Measurements from ENCODE around the gene YES1. TPM values are rescaled to one million over a fixed set of nuclear protein-coding genes. Genes with fewer than 3 reads are reported as not detected.

YES1 gene
- total RNA-seq, 1 experiment from 2014 or later, result 61.2 TPM

DNA sequence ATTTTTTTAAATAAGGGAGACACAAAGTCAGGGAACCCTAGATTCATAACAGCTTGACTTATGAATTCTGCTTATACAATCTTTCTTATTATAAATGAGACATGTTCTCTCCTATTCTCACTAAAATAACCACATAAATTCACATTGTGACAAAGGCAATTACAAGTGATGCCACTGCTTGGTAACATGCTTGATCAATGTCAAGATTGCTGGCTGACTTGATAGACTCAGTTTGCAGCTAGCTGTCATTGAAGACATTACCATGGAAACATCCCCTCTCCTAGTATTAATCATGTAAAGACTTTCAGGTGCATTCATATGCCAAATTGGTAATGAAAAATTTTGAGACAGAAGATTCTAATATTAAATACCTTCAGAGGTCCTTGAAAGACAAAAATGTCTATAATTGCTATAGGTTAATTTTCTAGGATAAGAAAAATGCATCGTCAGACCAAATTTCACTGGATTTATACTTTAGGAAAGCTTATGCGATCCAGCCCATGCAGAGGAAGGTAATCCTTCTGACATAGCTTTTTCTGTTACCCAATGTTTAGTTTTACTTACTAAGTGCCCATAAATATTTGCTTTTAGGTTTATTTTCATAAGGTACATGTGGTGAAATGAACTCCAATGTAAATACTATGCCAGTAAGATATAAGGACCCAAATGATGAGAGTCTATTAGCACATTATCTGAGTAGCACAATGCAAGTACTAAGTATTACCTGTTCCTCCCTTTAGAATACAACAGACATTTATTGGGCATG is 67.0 kb downstream of the YES1 start:
- no peak overlapping the region for H3K4me3 Mint-ChIP-seq (ENCODE audit: low read depth, unreplicated experiment)
- no peak overlapping the region for H3K27ac Mint-ChIP-seq (ENCODE audit: unreplicated experiment)
- H3K4me1 Mint-ChIP-seq (ENCODE audit: low read depth, unreplicated experiment), result no peaks in the 10 kb centered on the region
- no TSS peak for BruUV-seq (replicated peaks)
- no peaks in the 10 kb centered on the region for H3K9me3 Mint-ChIP-seq (ENCODE audit: low read depth, unreplicated experiment)
- TF ChIP-seq, protein P1, sequence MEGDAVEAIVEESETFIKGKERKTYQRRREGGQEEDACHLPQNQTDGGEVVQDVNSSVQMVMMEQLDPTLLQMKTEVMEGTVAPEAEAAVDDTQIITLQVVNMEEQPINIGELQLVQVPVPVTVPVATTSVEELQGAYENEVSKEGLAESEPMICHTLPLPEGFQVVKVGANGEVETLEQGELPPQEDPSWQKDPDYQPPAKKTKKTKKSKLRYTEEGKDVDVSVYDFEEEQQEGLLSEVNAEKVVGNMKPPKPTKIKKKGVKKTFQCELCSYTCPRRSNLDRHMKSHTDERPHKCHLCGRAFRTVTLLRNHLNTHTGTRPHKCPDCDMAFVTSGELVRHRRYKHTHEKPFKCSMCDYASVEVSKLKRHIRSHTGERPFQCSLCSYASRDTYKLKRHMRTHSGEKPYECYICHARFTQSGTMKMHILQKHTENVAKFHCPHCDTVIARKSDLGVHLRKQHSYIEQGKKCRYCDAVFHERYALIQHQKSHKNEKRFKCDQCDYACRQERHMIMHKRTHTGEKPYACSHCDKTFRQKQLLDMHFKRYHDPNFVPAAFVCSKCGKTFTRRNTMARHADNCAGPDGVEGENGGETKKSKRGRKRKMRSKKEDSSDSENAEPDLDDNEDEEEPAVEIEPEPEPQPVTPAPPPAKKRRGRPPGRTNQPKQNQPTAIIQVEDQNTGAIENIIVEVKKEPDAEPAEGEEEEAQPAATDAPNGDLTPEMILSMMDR (IDR thresholded peaks at IDR 0.05; ENCODE audit: unreplicated experiment), result no peak
- CTCF ChIA-PET, result no interaction called here
- no peaks in the 10 kb centered on the region for H3K27me3 Mint-ChIP-seq (ENCODE audit: unreplicated experiment)
- DNase-seq, result no peak
- intact Hi-C loops (cut with micrococcal nuclease; ENCODE audit: unreplicated experiment), result no loop called here
- peaks cover 20% of the 10 kb centered on the region for H3K36me3 Mint-ChIP-seq (ENCODE audit: insufficient read depth, unreplicated experiment)

DNA sequence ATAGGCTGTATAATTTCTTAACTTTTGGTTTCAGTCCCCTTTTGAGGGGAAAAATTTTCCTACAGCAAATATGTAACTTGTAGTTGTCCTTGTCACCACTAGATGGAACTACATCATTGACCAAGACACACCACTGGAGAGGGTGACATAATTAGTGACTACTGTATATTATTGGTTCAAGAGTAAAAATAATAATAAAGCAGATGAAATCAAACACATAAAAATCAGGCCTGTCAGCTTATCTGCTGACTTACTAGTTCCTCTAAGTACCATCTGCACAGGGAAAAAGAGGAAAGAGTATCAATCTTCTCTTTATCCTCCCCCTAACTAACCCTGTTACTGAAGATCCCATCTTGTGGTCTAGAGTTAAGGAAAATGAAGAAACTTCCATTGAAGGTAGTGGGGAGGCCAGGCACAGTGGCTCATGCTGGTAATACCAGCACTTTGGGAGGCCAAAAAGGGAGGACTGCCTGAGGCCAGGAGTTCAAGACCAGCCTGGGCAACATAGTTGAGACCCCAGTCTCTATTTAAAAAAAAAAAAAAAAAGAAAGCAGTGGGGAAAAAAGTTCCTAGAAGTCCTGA is 70.0 kb downstream of the YES1 start:
- TSS peak; percentile 12 for BruUV-seq (replicated peaks)
- CTCF ChIA-PET, result interaction anchor here (0.7 to 1.3 kb wide), 2 partner anchors 25 to 89 kb away, joined by 4 to 5 read pairs; no protein-coding TSS in a partner anchor
- no peak overlapping the region for H3K27ac Mint-ChIP-seq (ENCODE audit: unreplicated experiment)

DNA sequence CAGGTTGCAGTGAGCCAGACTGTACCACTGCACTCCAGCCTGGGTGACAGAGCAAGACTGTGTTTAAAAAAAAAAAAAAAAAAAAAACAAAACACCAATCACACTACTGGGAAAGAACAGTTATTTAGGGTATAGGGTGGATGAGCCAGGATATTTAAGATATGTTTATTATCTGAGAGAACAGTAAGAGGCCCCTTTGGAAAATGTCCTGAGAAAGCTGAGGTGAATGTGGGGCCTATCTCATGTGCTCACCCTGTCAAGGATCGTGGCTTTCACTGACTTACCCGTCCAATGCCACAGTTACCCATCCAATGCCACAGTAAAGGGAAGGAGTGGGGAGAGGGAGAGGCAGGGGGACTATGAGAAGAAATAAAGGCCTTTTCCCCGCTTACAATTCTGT is 79.7 kb downstream of the YES1 start:
- no peaks in the 10 kb centered on the region for H3K4me1 Mint-ChIP-seq (ENCODE audit: low read depth, unreplicated experiment)
- no TSS peak for BruUV-seq (replicated peaks)
- CTCF ChIA-PET, result no interaction called here
- H3K4me3 Mint-ChIP-seq (ENCODE audit: low read depth, unreplicated experiment), result no peak overlapping the region
- DNase-seq, result no peak
- peaks cover 23% of the 10 kb centered on the region for H3K36me3 Mint-ChIP-seq (ENCODE audit: insufficient read depth, unreplicated experiment)
- H3K9me3 Mint-ChIP-seq (ENCODE audit: low read depth, unreplicated experiment), result no peaks in the 10 kb centered on the region
- no peak overlapping the region for H3K27ac Mint-ChIP-seq (ENCODE audit: unreplicated experiment)
- H3K27me3 Mint-ChIP-seq (ENCODE audit: unreplicated experiment), result no peaks in the 10 kb centered on the region
- TF ChIP-seq, protein P1 (IDR thresholded peaks at IDR 0.05; ENCODE audit: unreplicated experiment), result no peak
- intact Hi-C loops (cut with micrococcal nuclease; ENCODE audit: unreplicated experiment), result no loop called here

More for the DNA sequence above, 70.0 kb downstream of the YES1 start:
- Mint-ChIP-seq H3K4me1 (ENCODE audit: low read depth, unreplicated experiment) (no peaks in the 10 kb centered on the region), H3K36me3 (ENCODE audit: insufficient read depth, unreplicated experiment) (peaks cover 14% of the 10 kb centered on the region), H3K27me3 (ENCODE audit: unreplicated experiment) (no peaks in the 10 kb centered on the region), H3K9me3 (ENCODE audit: low read depth, unreplicated experiment) (no peaks in the 10 kb centered on the region), H3K4me3 (ENCODE audit: low read depth, unreplicated experiment) (no peak overlapping the region)
- DNase-seq, result no peak
- TF ChIP-seq, protein P1 (IDR thresholded peaks at IDR 0.05; ENCODE audit: unreplicated experiment), result peak; percentile 63
- intact Hi-C loops (cut with micrococcal nuclease; ENCODE audit: unreplicated experiment), result loop anchor here (1.0 to 2.0 kb wide), 2 partner anchors 89 to 97 kb away; no protein-coding TSS in a partner anchor

DNA sequence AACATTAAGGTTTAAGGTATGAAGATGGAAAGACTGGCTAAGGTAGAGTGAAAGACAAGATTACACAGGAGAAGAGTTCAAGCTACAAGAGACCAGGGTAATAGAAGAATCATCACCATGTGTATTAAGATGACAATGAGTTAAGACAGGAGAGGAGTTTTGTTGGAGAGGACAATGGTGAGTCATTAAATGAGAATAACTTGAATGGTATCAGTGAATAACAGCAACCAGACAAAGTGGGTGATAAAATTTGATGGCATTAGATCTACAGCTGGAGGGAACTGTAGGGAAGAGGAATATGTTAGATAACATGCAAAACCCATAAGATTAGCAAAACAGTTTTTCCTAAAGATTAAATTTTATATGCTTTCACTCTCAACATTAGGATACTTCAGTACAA is 80.9 kb downstream of the YES1 start:
- no peak for DNase-seq
- Mint-ChIP-seq H3K9me3 (ENCODE audit: low read depth, unreplicated experiment) (no peaks in the 10 kb centered on the region), H3K27me3 (ENCODE audit: unreplicated experiment) (no peaks in the 10 kb centered on the region), H3K36me3 (ENCODE audit: insufficient read depth, unreplicated experiment) (peaks cover 27% of the 10 kb centered on the region), H3K4me3 (ENCODE audit: low read depth, unreplicated experiment) (no peak overlapping the region), H3K27ac (ENCODE audit: unreplicated experiment) (no peak overlapping the region), H3K4me1 (ENCODE audit: low read depth, unreplicated experiment) (no peaks in the 10 kb centered on the region)
- intact Hi-C loops (cut with micrococcal nuclease; ENCODE audit: unreplicated experiment), result no loop called here
- no TSS peak for BruUV-seq (replicated peaks)
- CTCF ChIA-PET, result interaction anchor here (0.6 to 0.7 kb wide), 2 partner anchors 100 to 108 kb away, joined by 4 to 6 read pairs; no protein-coding TSS in a partner anchor
- TF ChIP-seq, protein P1 (IDR thresholded peaks at IDR 0.05; ENCODE audit: unreplicated experiment), result no peak

Data from Calu3 (cell line).